Psoas muscle (tissue), 8 donors: ENCODE measurements around the gene TJP1. TPM values are rescaled to one million over a fixed set of nuclear protein-coding genes. Genes with fewer than 3 reads are reported as not detected.

Source experiments
- ATAC-seq, 4 donors: fragments of 200-7000 bp; cut with Tn5 transposase; one replicate each; pipeline ENCODE4 v1.9.1; 2020; ENCODE audit warnings: moderate library complexity in 3 of 4, mild to moderate bottlenecking in 2 of 4
- DNase-seq, 2 donors: peaks; one replicate each; pipeline ENCODE4 v3.0.0-alpha.2; 2020
- H3K27ac ChIP-seq: fragments of 200-600 bp; one replicate; pipeline ENCODE4 v1.8.0; 2022
- H3K27me3 ChIP-seq, 3 donors: fragments of 200-600 bp in 1 of 3; one replicate each; pipeline versions ENCODE4 v1.6.1 to v1.8.0; 2013 to 2022; ENCODE audit warnings: low read length in 2 of 3, mild to moderate bottlenecking in 2 of 3, moderate library complexity in 1 of 3; ENCODE audit not compliant: insufficient read depth in 3 of 3
- H3K36me3 ChIP-seq, 2 donors: fragments of 200-600 bp in 1 of 2; one replicate each; pipeline versions ENCODE4 v1.6.1 to v1.8.0; 2013 to 2022; ENCODE audit warnings: low read depth in 1 of 2, mild to moderate bottlenecking in 1 of 2, moderate library complexity in 1 of 2; ENCODE audit not compliant: insufficient read depth in 1 of 2
- H3K4me1 ChIP-seq: fragments of 200-600 bp; one replicate; pipeline ENCODE4 v1.8.0; 2022
- H3K4me3 ChIP-seq: fragments of 200-600 bp; one replicate; pipeline ENCODE4 v1.8.0; 2022; ENCODE audit warnings: mild to moderate bottlenecking
- H3K9me3 ChIP-seq: fragments of 200-600 bp; one replicate; pipeline ENCODE4 v1.8.0; 2022
- WGBS, 3 donors: extraction: QIAGEN DNeasy Blood & Tissue Kit; methylation state at CpG; one replicate each; pipeline versions ENCODE4 v1.1.6 to v1.1.7; 2013; 5-methylcytosine and 5-hydroxymethylcytosine counted together
- intact Hi-C, 2 donors: fragments of 100-400 bp; cut with DNase I; formaldehyde crosslinking; loops; one replicate each; pipeline versions ENCODE4 v1.11.0 to v1.14.2; 2022
- polyA plus RNA-seq, 3 donors: library from polyadenylated mRNA; stranded (reverse); fragments of 200-250 nt; gene quantifications; one replicate each; pipeline ENCODE4 v1.2.3, GENCODE V29; 2013
- total RNA-seq, 4 donors: library from RNA; stranded (reverse); fragmentation: NEBNext Ultra II Directional in 2 of 4; extraction: Animal tissue kit (Norgen Biotek cat#: 25700) in 2 of 4; gene quantifications; one replicate each; pipeline versions ENCODE4 v1.2.1 to v1.2.4, GENCODE V29; 2021 to 2023
- TF ChIP-seq, protein P1 (sequence below): fragments of 200-600 bp; IDR thresholded peaks from one replicate; pipeline ENCODE4 v1.8.0; 2022; ENCODE audit warnings: antibody characterized with exemption
- donor health status: healthy with polysubstance abuse.
- donor health status: DM: no; HTN: no; CAD: no; lungs with moderate emphysema.
- donor health status: Bipolar disorder and iron deficiency.
- donor health status: healthy.
- donor health status: DM: yes; HTN: yes; CAD: no.
- donor health status: DM: no; HTN: no; CAD: no.
- donor health status: DM: no; HTN: no; CAD: no.
- donor health status: DM: yes; HTN: yes; CAD: no.

The TJP1 gene
- total and polyA plus RNA-seq, 7 donors = 8.6 to 49.9 (median 32.6) TPM

DNA sequence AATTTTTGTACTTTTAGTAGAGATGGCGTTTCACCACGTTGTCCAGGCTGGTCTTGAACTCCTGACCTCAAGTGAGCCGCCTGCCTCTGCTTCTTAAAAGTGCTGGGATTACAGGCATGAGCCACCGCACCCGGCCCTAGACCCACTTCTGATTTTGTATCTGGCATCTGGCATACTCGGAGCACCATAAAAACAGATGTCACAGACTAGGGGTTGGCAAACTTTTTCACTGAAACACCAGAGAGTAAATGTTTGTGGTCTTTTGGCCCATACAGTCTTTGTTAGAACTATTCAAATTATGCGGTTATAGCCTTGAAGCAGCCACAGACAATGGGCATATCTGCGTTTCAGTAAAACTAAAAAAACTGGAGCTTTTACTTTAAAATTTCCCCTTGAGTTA, 110.7 kb downstream of the TJP1 start:
- ATAC-seq = no peak
- 53 to 71% (median 54%) methylated on average over 8 of the region's 8 CpGs for WGBS, 3 donors
- Histone ChIP-seq H3K4me1 (no peaks in the 10 kb centered on the region), H3K27me3 (no peaks in the 10 kb centered on the region), H3K36me3 (peaks cover 17 to 100% of the 10 kb centered on the region in 2 donors), H3K4me3 (no peak overlapping the region), H3K27ac (no peak overlapping the region), H3K9me3 (no peaks in the 10 kb centered on the region)
- intact Hi-C loops = no loop called here
- no peak for DNase-seq
- TF ChIP-seq, protein P1, sequence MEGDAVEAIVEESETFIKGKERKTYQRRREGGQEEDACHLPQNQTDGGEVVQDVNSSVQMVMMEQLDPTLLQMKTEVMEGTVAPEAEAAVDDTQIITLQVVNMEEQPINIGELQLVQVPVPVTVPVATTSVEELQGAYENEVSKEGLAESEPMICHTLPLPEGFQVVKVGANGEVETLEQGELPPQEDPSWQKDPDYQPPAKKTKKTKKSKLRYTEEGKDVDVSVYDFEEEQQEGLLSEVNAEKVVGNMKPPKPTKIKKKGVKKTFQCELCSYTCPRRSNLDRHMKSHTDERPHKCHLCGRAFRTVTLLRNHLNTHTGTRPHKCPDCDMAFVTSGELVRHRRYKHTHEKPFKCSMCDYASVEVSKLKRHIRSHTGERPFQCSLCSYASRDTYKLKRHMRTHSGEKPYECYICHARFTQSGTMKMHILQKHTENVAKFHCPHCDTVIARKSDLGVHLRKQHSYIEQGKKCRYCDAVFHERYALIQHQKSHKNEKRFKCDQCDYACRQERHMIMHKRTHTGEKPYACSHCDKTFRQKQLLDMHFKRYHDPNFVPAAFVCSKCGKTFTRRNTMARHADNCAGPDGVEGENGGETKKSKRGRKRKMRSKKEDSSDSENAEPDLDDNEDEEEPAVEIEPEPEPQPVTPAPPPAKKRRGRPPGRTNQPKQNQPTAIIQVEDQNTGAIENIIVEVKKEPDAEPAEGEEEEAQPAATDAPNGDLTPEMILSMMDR = no peak

DNA sequence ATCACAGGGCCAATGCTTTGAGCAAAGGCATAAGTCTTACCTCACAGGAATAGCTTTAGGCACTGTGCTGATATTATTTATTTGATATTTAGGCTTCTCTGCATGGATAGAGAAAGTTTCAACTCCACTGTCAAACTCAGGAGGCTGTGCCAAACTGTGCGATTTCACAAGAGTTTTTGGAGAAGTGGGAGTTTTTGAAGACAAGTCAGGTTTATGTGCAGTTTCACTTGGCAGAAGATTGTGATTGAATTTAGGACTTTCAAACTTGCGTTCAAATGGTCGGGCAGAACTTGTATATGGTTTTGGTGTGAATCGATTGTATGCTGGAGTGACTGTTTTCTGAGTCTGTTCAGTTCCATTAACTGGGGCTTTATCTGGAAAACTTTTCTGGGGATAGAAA, 113.7 kb downstream of the TJP1 start:
- intact Hi-C loops = no loop called here
- 76 to 87% (median 79%) methylated on average over 4 of the region's 4 CpGs for WGBS, 3 donors
- DNase-seq (no peak), ATAC-seq (no peak)
- Histone ChIP-seq H3K36me3 (peaks cover 20 to 100% of the 10 kb centered on the region in 2 donors), H3K9me3 (no peaks in the 10 kb centered on the region), H3K27me3 (no peaks in the 10 kb centered on the region), H3K4me1 (no peaks in the 10 kb centered on the region), H3K4me3 (no peak overlapping the region), H3K27ac (no peak overlapping the region)
- TF ChIP-seq, protein P1 = no peak

DNA sequence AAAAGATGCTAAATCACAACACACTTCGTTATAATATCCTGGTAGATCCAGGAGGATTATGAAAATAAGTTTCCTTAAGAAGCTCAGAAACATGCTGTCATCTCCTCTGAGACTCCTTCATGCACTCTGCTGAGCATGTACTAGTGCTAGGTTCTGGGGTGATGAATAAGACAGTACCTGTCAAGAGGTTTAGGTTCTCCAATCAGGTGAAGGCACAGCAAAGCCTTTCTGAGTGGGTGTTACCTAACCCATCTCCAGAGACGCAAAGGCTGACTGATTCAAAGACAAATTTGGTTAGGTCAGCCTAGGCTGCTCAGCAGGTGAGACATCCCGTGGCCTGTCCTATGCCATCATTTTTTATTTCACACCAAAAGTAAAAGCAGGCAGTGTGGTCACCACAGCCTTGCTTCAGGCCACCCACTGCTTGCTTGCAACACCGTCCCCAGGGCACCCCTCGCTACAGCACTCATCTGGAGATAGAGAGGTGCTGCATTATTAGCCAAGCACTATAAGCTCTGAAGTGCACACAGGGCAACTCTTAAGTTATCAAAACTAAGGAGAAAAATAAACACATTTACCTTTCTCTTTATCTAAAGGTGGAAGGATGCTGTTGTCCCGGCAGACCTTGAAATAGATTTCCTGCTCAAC, 117.2 kb downstream of the TJP1 start:
- peaks cover 18 to 100% of the 10 kb centered on the region in 2 donors for H3K36me3 ChIP-seq
- ATAC-seq = no peak

DNA sequence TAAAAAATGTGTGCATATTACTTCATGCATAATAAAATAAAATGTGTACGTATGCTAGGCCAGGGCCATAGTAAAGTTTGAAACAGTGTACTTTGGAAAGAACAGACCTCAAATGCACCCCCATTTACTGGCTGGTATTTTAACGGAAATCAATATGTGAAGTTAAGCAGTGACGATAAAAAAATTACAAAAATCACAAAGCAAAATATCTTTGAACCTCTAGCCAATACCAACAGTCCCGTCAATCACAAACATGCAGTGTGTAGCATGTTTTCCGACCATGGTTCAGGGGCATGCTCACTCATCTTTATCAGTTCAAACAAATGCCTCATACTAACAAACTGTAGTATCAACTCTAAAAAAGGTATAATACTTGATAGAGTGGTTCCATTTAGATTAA, 121.1 kb downstream of the TJP1 start:
- Histone ChIP-seq H3K36me3 (peaks cover 8 to 80% of the 10 kb centered on the region in 2 donors), H3K4me3 (no peak overlapping the region), H3K27me3 (no peaks in the 10 kb centered on the region), H3K9me3 (no peaks in the 10 kb centered on the region), H3K27ac (no peak overlapping the region), H3K4me1 (no peaks in the 10 kb centered on the region)
- DNase-seq (no peak), ATAC-seq (no peak)
- intact Hi-C loops = no loop called here
- WGBS, 3 donors = 88 to 94% (median 92%) methylated on average over 5 of the region's 5 CpGs
- TF ChIP-seq, protein P1 = no peak

More for the DNA sequence above, 117.2 kb downstream of the TJP1 start:
- Histone ChIP-seq H3K27ac (no peak overlapping the region), H3K4me3 (no peak overlapping the region), H3K27me3 (no peaks in the 10 kb centered on the region), H3K4me1 (no peaks in the 10 kb centered on the region), H3K9me3 (no peaks in the 10 kb centered on the region)
- no peak for DNase-seq
- TF ChIP-seq, protein P1 = no peak
- WGBS, 3 donors = 87 to 91% (median 88%) methylated on average over 6 of the region's 6 CpGs
- intact Hi-C loops = no loop called here

DNA sequence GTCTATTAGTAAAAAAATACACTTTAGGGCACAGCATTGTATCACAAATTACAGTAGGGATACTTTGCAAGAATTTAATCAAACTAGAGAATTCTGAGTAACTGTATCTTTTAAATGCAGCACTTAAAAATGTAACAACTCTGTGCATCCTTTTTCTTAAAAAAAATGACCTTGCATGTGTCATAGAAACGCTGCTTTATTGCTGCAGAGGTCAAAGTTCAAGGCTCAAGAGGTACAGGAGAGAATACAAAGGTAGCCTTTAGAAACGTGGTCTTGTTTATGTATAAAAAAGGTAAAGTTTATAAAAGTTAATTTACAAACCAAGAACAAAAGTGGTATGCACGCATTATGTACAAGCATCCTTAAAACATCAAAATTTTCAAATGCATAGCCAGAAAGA, 122.0 kb downstream of the TJP1 start:
- WGBS, 3 donors = 51 to 56% (median 53%) methylated on average over 3 of the region's 3 CpGs
- no peak for DNase-seq
- peaks cover 6 to 71% of the 10 kb centered on the region in 2 donors for H3K36me3 ChIP-seq
- H3K27me3 ChIP-seq = no peaks in the 10 kb centered on the region
- no peak for ATAC-seq
- H3K9me3 ChIP-seq = peaks cover 3% of the 10 kb centered on the region
- H3K27ac ChIP-seq = no peak overlapping the region
- H3K4me1 ChIP-seq = no peaks in the 10 kb centered on the region
- intact Hi-C loops = no loop called here
- TF ChIP-seq, protein P1 = no peak
- no peak overlapping the region for H3K4me3 ChIP-seq
